DOHH2 (cell line): ENCODE data around the gene CTRB2.

ENCODE experiments used
- H3F3A ChIP-seq: fragments of 200-600 bp; sonication (generic), shearing (Covaris generic); 2 replicates; pipeline ENCODE4 v1.6.0; 2016; ENCODE audit warnings: antibody characterized with exemption, mild to moderate bottlenecking; ENCODE audit not compliant: control insufficient read depth, insufficient read depth
- H3K27ac ChIP-seq: fragments of 200-600 bp; sonication (generic); 2 replicates; pipeline ENCODE4 v1.5.1; 2014; ENCODE audit warnings: low read depth, mild to moderate bottlenecking, low read length, moderate library complexity
- H3K27me3 ChIP-seq: fragments of 200-600 bp; sonication (generic); 2 replicates; pipeline ENCODE4 v1.6.1; 2014; ENCODE audit warnings: mild to moderate bottlenecking, low read length, mixed read lengths; ENCODE audit not compliant: control insufficient read depth
- H3K36me3 ChIP-seq: fragments of 200-600 bp; sonication (generic); 2 replicates; pipeline ENCODE4 v1.6.1; 2014; ENCODE audit warnings: mild to moderate bottlenecking, low read length, moderate library complexity, mixed read lengths; ENCODE audit not compliant: control insufficient read depth
- H3K4me1 ChIP-seq: fragments of 200-600 bp; sonication (generic); 2 replicates; pipeline ENCODE4 v1.6.1; 2014; ENCODE audit warnings: mild to moderate bottlenecking, low read length, mixed read lengths; ENCODE audit not compliant: control insufficient read depth
- H3K4me2 ChIP-seq: fragments of 200-600 bp; sonication (generic); 2 replicates; pipeline ENCODE4 v1.6.0; 2014; ENCODE audit warnings: mild to moderate bottlenecking, low read length, moderate library complexity
- H3K4me3 ChIP-seq: fragments of 200-600 bp; sonication (generic); 2 replicates; pipeline ENCODE4 v1.5.1; 2014; ENCODE audit warnings: mild to moderate bottlenecking, low read length, mixed read lengths
- H3K79me2 ChIP-seq: fragments of 200-600 bp; sonication (generic); 2 replicates; pipeline ENCODE4 v1.6.1; 2014; ENCODE audit warnings: mild to moderate bottlenecking, low read length, mixed read lengths; ENCODE audit not compliant: control insufficient read depth
- H3K9me2 ChIP-seq: fragments of 200-600 bp; sonication (generic); replicated peaks from 2 replicates; pipeline ENCODE4 v1.6.1; 2014; ENCODE audit warnings: mild to moderate bottlenecking, low read length, mixed read lengths; ENCODE audit not compliant: control insufficient read depth
- H3K9me3 ChIP-seq: fragments of 200-600 bp; sonication (generic); 2 replicates; pipeline ENCODE4 v1.6.1; 2014; ENCODE audit warnings: antibody characterized with exemption, low read length, mixed read lengths; ENCODE audit not compliant: control insufficient read depth, insufficient read depth
- H4K20me1 ChIP-seq: fragments of 200-600 bp; sonication (generic); 2 replicates; pipeline ENCODE4 v1.6.0; 2014; ENCODE audit warnings: low read depth, mild to moderate bottlenecking, antibody characterized with exemption, low read length, moderate library complexity; ENCODE audit not compliant: control insufficient read depth, insufficient read depth
- CTCF ChIP-seq: fragments of 200-600 bp; sonication (generic); IDR thresholded peaks from one replicate; pipeline ENCODE4 v1.5.1; 2014; ENCODE audit warnings: antibody characterized with exemption, mild to moderate bottlenecking, low read depth, low read length; ENCODE audit not compliant: poor library complexity, severe bottlenecking
- EZH2phosphoT487 ChIP-seq: fragments of 200-600 bp; sonication (generic); IDR thresholded peaks from 2 replicates; pipeline ENCODE4 v1.6.1; 2017; ENCODE audit warnings: borderline replicate concordance, mild to moderate bottlenecking, antibody characterized with exemption, low read length, moderate library complexity, mixed read lengths

The CTRB2 gene

DNA sequence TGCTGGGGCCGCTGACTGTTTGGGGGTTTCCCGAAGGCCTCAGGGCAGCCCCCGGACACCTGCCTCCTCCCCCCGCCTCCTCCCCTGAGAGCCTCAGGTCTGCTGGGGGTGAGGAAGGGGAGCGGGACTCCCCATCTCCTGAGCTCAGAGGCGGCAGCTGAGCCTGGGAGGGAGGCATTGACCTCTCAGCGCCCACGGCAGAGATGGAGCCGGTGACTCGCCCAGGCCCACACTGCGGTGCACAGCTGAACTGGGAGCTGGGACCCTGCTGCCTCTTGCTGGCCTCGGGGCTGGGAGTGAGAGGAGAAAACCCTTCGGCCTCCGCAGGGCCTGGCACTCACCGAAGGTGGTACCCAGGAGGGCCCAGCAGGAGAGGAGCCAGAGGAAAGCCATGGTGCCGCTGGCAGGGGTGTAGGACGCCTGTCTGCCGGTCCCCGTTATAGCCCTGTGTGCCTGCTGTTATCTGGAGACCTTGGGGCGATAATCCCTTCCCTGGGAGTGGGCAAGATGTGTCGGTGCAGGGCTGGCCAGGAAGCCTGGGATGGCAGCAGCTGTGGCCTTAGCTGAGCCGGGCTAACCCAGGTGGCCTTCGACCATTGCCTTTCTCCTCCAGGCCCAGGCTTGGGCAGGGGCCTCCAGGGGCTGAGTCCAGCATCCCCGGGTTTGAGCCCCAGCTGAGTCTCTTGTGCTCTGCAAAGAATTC lies at the start of gene CTRB2:
Gene CTRB2 (minus strand): TSS at position 413 of the 703 bp plus-strand sequence. CDS start 20 bp downstream, at position 393.
- Histone ChIP-seq H3K36me3 (no peaks in the 10 kb centered on the region), H4K20me1 (no peaks in the 10 kb centered on the region), H3F3A (no peaks in the 10 kb centered on the region), H3K9me2 (no peaks in the 10 kb centered on the region), H3K4me1 (no peaks in the 10 kb centered on the region), H3K27me3 (no peaks in the 10 kb centered on the region), H3K4me3 (no peak within 1 kb of the TSS), H3K4me2 (no peak within 1 kb of the TSS), H3K9me3 (no peaks in the 10 kb centered on the region), H3K27ac (no peak within 1 kb of the TSS), H3K79me2 (no peaks in the 10 kb centered on the region)
- TF ChIP-seq CTCF (no peak), EZH2phosphoT487 (no peak)

DNA sequence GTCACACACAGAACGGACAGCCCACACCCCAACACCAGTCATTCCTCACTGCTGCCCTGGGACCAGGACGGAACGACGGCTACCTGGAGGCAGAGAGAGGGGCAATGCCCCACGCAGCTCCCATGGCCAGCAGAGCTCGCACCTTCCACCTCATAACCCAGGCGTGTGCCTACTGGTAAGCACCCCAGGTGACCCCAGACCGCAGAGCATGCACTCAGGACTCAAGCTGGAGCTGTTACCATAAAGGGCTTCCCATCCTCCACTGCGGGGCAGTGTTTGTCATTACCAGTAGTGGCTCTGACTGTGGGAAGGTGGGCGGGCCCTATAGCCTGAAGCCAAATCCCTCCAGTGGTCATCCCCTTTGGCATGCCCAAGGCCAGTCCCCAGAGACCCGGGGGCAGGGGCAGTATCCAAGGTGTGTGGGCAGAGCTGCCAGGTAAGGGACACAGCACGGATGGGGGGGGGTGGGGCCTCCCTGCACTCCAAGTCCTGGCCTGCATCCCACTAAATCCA lies 49.2 kb upstream of the CTRB2 start:
- Histone ChIP-seq H3K79me2 (no peaks in the 10 kb centered on the region), H3K9me2 (no peaks in the 10 kb centered on the region), H3K27ac (no peak overlapping the region), H3K4me1 (0 out of 2 replicates have a peak, but pooled peaks cover 3% of the 10 kb centered on the region), H3K4me3 (no peak overlapping the region), H3K36me3 (no peaks in the 10 kb centered on the region), H3K9me3 (no peaks in the 10 kb centered on the region), H3F3A (no peaks in the 10 kb centered on the region), H3K4me2 (no peak overlapping the region), H4K20me1 (no peaks in the 10 kb centered on the region), H3K27me3 (no peaks in the 10 kb centered on the region; the same call in 1 of the 2 replicates)
- TF ChIP-seq CTCF: no peak
- no peak for TF ChIP-seq EZH2phosphoT487

DNA sequence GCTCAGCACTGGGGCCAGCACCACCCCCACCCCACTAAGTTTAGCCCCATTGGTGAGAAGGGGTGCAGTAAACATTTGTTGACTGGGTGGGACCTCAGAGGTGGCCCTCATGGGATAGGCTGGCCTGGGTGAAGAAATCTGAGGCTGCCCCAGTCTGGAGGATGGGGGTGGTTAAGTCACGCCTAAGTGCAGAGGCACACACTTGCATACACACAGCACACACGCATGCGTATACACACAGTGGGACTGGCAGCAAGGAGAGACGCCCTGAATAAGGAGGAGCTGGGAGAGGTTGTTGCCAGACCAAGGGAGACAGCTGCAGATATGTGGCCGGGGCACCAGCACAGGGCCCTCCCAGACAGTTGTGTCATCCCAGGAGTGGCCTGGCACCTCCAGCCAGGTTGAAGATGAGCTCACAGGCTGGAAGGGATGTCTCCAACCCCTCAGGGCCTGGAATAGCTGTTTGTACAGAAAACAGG lies 47.4 kb upstream of the CTRB2 start:
- Histone ChIP-seq H3K4me1 (0 out of 2 replicates have a peak, but pooled peaks cover 6% of the 10 kb centered on the region), H3F3A (no peaks in the 10 kb centered on the region), H3K9me2 (no peaks in the 10 kb centered on the region), H3K27me3 (peaks cover 13% of the 10 kb centered on the region), H3K4me3 (no peak overlapping the region), H3K4me2 (no peak overlapping the region), H3K36me3 (no peaks in the 10 kb centered on the region), H3K79me2 (no peaks in the 10 kb centered on the region), H3K9me3 (no peaks in the 10 kb centered on the region), H3K27ac (no peak overlapping the region), H4K20me1 (peaks cover 9% of the 10 kb centered on the region; the same call in 1 of the 2 replicates)
- TF ChIP-seq EZH2phosphoT487 (no peak), CTCF (no peak)
